OCI-LY1 (cell line): ENCODE results near the gene FBXW7.

Experiments used
- H2AFZ ChIP-seq: fragments of 200-600 bp; sonication (generic), shearing (Covaris generic); 2 replicates; pipeline ENCODE4 v1.6.0; 2014; ENCODE audit warnings: antibody characterized with exemption, mild to moderate bottlenecking, low read length
- H3F3A ChIP-seq: fragments of 200-600 bp; sonication (generic), shearing (Covaris generic); 2 replicates; pipeline ENCODE4 v1.6.0; 2014; ENCODE audit warnings: mild to moderate bottlenecking, antibody characterized with exemption, low read length, moderate library complexity; ENCODE audit not compliant: insufficient read depth
- H3K27ac ChIP-seq: fragments of 200-600 bp; sonication (generic); 2 replicates; pipeline ENCODE4 v1.5.1; 2014; ENCODE audit warnings: low read length, mixed run types, mild to moderate bottlenecking, low read depth; ENCODE audit not compliant: poor library complexity, severe bottlenecking
- H3K27me3 ChIP-seq: fragments of 200-600 bp; sonication (generic); 2 replicates; pipeline ENCODE4 v1.6.0; 2014; ENCODE audit warnings: antibody characterized with exemption, mild to moderate bottlenecking, low read length, moderate library complexity; ENCODE audit not compliant: insufficient read depth
- H3K36me3 ChIP-seq: fragments of 200-600 bp; sonication (generic); 2 replicates; pipeline ENCODE4 v1.6.1; 2014; ENCODE audit warnings: mild to moderate bottlenecking, antibody characterized with exemption, low read length, moderate library complexity, mixed read lengths; ENCODE audit not compliant: insufficient read depth
- H3K4me1 ChIP-seq: fragments of 200-600 bp; sonication (generic); 2 replicates; pipeline ENCODE4 v1.5.1; 2014; ENCODE audit warnings: mild to moderate bottlenecking, low read length, moderate library complexity; ENCODE audit not compliant: insufficient read depth, severe bottlenecking
- H3K4me2 ChIP-seq: fragments of 200-600 bp; sonication (generic), shearing (Covaris generic); 2 replicates; pipeline ENCODE4 v1.6.1; 2014; ENCODE audit warnings: low read length
- H3K4me3 ChIP-seq: fragments of 200-600 bp; sonication (generic); 2 replicates; pipeline ENCODE4 v1.5.1; 2014; ENCODE audit warnings: low read length, low read depth, mild to moderate bottlenecking, mixed read lengths; ENCODE audit not compliant: poor library complexity, severe bottlenecking
- H3K79me2 ChIP-seq: fragments of 200-600 bp; shearing (Covaris generic); 2 replicates; pipeline ENCODE4 v1.6.1; 2016; ENCODE audit warnings: mixed run types, low read length, mixed read lengths; ENCODE audit not compliant: insufficient read depth
- H3K9ac ChIP-seq: fragments of 200-600 bp; sonication (generic), shearing (Covaris generic); 2 replicates; pipeline ENCODE4 v1.6.1; 2014; ENCODE audit warnings: mild to moderate bottlenecking, low read length, mixed read lengths
- H3K9me2 ChIP-seq: fragments of 200-600 bp; sonication (generic), shearing (Covaris generic); 2 replicates; pipeline ENCODE4 v1.6.1; 2014; ENCODE audit warnings: low read depth, mild to moderate bottlenecking, low read length, mixed read lengths
- H3K9me3 ChIP-seq: fragments of 200-600 bp; shearing (Covaris generic); 2 replicates; pipeline ENCODE4 v1.6.1; 2014; ENCODE audit warnings: low read length, mixed read lengths
- H4K20me1 ChIP-seq: fragments of 200-600 bp; sonication (generic), shearing (Covaris generic); 2 replicates; pipeline ENCODE4 v1.6.0; 2016; ENCODE audit warnings: mild to moderate bottlenecking, low read length; ENCODE audit not compliant: insufficient read depth
- CTCF ChIP-seq: fragments of 200-600 bp; sonication (generic), shearing (Covaris generic); IDR thresholded peaks from 2 replicates; pipeline ENCODE4 v1.5.1; 2017; ENCODE audit warnings: mild to moderate bottlenecking, antibody characterized with exemption, low read length, moderate library complexity, mixed read lengths
- EZH2 ChIP-seq: fragments of 200-600 bp; sonication (generic), shearing (Covaris generic); IDR thresholded peaks from 2 replicates; pipeline ENCODE4 v1.8.0; 2017; ENCODE audit warnings: borderline replicate concordance, mixed run types, mild to moderate bottlenecking, antibody characterized with exemption, low read length, moderate library complexity, mixed read lengths

The FBXW7 gene

GRCh38 chr4:152528060-152528459 lies 7.8 kb downstream of the FBXW7 start:
- Histone ChIP-seq H3F3A (no peaks in the 10 kb centered on the region), H3K9me2 (no peaks in the 10 kb centered on the region), H3K27me3 (no peaks in the 10 kb centered on the region), H2AFZ (no peak overlapping the region), H3K36me3 (peaks cover 47% of the 10 kb centered on the region), H3K9ac (no peak overlapping the region), H3K27ac (no peak overlapping the region), H3K4me3 (no peak overlapping the region), H3K4me1 (peaks cover 71% of the 10 kb centered on the region), H3K79me2 (peaks cover 100% of the 10 kb centered on the region), H4K20me1 (no peaks in the 10 kb centered on the region), H3K4me2 (no peak overlapping the region), H3K9me3 (no peaks in the 10 kb centered on the region)
- TF ChIP-seq CTCF = no peak
- no peak for TF ChIP-seq EZH2

- no peaks in the 10 kb centered on the region for H3K9me3 ChIP-seq
These were observed 10.0 kb downstream of the FBXW7 start for GRCh38 chr4:152525878-152526277.

GRCh38 chr4:152524427-152524826 lies 11.5 kb downstream of the FBXW7 start:
- TF ChIP-seq EZH2 = no peak
- no peak for TF ChIP-seq CTCF
- Histone ChIP-seq H3K9ac (no peak overlapping the region), H2AFZ (no peak overlapping the region), H3K27ac (no peak overlapping the region), H3K4me3 (no peak overlapping the region), H3K4me1 (peaks cover 42% of the 10 kb centered on the region), H3K9me2 (no peaks in the 10 kb centered on the region), H3K27me3 (no peaks in the 10 kb centered on the region), H3K36me3 (peaks cover 50% of the 10 kb centered on the region), H3K79me2 (peaks cover 98% of the 10 kb centered on the region), H3K4me2 (no peak overlapping the region), H3F3A (no peaks in the 10 kb centered on the region), H3K9me3 (no peaks in the 10 kb centered on the region), H4K20me1 (no peaks in the 10 kb centered on the region)

More at GRCh38 chr4:152525878-152526277, 10.0 kb downstream of the FBXW7 start:
- Histone ChIP-seq H3F3A (no peaks in the 10 kb centered on the region), H3K4me3 (no peak overlapping the region), H3K4me2 (no peak overlapping the region), H3K27ac (no peak overlapping the region), H3K36me3 (peaks cover 50% of the 10 kb centered on the region), H3K27me3 (no peaks in the 10 kb centered on the region), H3K9ac (no peak overlapping the region), H4K20me1 (no peaks in the 10 kb centered on the region), H3K79me2 (peaks cover 100% of the 10 kb centered on the region), H2AFZ (no peak overlapping the region), H3K9me2 (no peaks in the 10 kb centered on the region), H3K4me1 (peaks cover 53% of the 10 kb centered on the region)
- TF ChIP-seq EZH2 (no peak), CTCF (no peak)
